NCI-H187 treated with DMSO at 0.1 percent for 48 hours (cell line): ENCODE results near the gene OR2AE1.
"Not testable (repeated sequence)": the region's sequence is repeated elsewhere in the genome, so short reads cannot be mapped to it uniquely, and the experiment has no call there.

ENCODE experiments used
- DNase-seq: peaks from one replicate; lab custom pipeline; 2025; lab: John Stamatoyannopoulos, UW

OR2AE1 gene

GRCh38 chr7:99876933-99877332, at the start of gene OR2AE1:
TSS of gene OR2AE1 (minus strand) at chr7:99877033. CDS start at chr7:99877033, 0 bp downstream.
- DNase-seq = no peak

- no peak for DNase-seq
Observed at GRCh38 chr7:99926321-99926720, 49.5 kb upstream of the OR2AE1 start.

GRCh38 chr7:99923200-99923599, 46.4 kb upstream of the OR2AE1 start:
- DNase-seq = no peak

- DNase-seq = no peak
Observed at GRCh38 chr7:99920149-99920548, 43.3 kb upstream of the OR2AE1 start.

GRCh38 chr7:99919814-99920112, 42.9 kb upstream of the OR2AE1 start:
- no peak for DNase-seq

GRCh38 chr7:99918959-99919813, 42.4 kb upstream of the OR2AE1 start, which contains the start of gene TRIM4:
TSS of gene TRIM4 (minus strand) at chr7:99919530. CDS start at chr7:99919401, 129 bp downstream.
- no peak for DNase-seq

- DNase-seq = no peak
Observed at GRCh38 chr7:99910976-99911375, 34.1 kb upstream of the OR2AE1 start.

GRCh38 chr7:99901581-99901980, 24.7 kb upstream of the OR2AE1 start:
- no peak for DNase-seq

GRCh38 chr7:99899830-99900519, 23.1 kb upstream of the OR2AE1 start:
- no peak for DNase-seq

- no peak for DNase-seq
Observed at GRCh38 chr7:99898836-99899235, 22.0 kb upstream of the OR2AE1 start.

GRCh38 chr7:99898023-99898357, 21.2 kb upstream of the OR2AE1 start:
- DNase-seq = no peak

GRCh38 chr7:99897322-99898022, 20.6 kb upstream of the OR2AE1 start:
- DNase-seq = no peak

GRCh38 chr7:99894738-99895137, 17.9 kb upstream of the OR2AE1 start:
- no peak for DNase-seq

- DNase-seq = no peak
Observed at GRCh38 chr7:99893280-99893679, 16.4 kb upstream of the OR2AE1 start.

GRCh38 chr7:99890348-99890747, 13.5 kb upstream of the OR2AE1 start:
- not testable (repeated sequence) for DNase-seq

GRCh38 chr7:99888366-99888765, 11.5 kb upstream of the OR2AE1 start:
- DNase-seq = not testable (repeated sequence)

- DNase-seq = no peak
Observed at GRCh38 chr7:99881370-99881769, 4.5 kb upstream of the OR2AE1 start.

- DNase-seq = no peak
Observed at GRCh38 chr7:99876491-99876890, 342 bp downstream of the OR2AE1 start.

GRCh38 chr7:99868246-99868645, 8.6 kb downstream of the OR2AE1 start:
- DNase-seq = no peak

GRCh38 chr7:99867477-99867876, 9.4 kb downstream of the OR2AE1 start:
- not testable (repeated sequence) for DNase-seq

GRCh38 chr7:99863847-99864440, 12.9 kb downstream of the OR2AE1 start:
- DNase-seq = no peak
